Fibroblast of pulmonary artery (primary cell): ENCODE measurements around the gene ITCH.
"Not testable (repeated sequence)": the region's sequence is repeated elsewhere in the genome, so short reads cannot be mapped to it uniquely, and the experiment has no call there.

Experiments
- DNase-seq: peaks from one replicate; pipeline ENCODE4 v3.0.0-alpha.2; 2010; ENCODE audit warnings: low read depth
- H3K4me3 ChIP-seq: replicated peaks from 2 replicates; pipeline ENCODE4 v1.5.1; 2011; ENCODE audit warnings: low read depth, mild to moderate bottlenecking, control low read depth, low read length, moderate library complexity
- CTCF ChIP-seq: IDR thresholded peaks from 2 replicates; pipeline ENCODE4 v1.5.1; 2011; ENCODE audit warnings: mild to moderate bottlenecking, control low read depth, low read length, inconsistent platforms; ENCODE audit errors: missing control alignments

Gene ITCH

GRCh38 chr20:34491932-34492509 is 128.9 kb downstream of the ITCH start:
- H3K4me3 ChIP-seq: no peak overlapping the region
- DNase-seq: no peak
- no peak for TF ChIP-seq CTCF

DNA sequence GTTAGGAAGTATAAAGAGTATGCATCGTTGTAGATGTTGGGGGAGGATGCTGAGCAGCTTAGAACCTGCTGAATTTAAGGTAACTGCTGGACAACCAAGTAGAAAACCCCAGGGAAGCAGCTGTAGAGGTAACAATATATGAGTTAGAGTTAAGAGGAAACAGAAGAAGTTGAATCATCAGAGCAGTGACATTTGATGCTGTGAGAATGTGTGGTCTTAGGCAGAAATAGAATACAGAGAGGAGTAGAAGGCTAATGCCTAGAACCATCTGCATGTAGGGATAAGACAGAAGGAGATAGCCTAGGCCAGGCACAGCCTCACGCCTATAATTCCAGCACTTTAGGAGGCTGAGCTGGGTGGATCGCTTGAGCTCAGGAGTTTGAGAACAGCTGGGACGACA is 130.6 kb downstream of the ITCH start:
- no peak for DNase-seq
- TF ChIP-seq CTCF: no peak
- H3K4me3 ChIP-seq: no peak overlapping the region

- TF ChIP-seq CTCF: no peak
- H3K4me3 ChIP-seq: no peak overlapping the region
- DNase-seq: no peak
Observed at GRCh38 chr20:34495307-34495706, 132.2 kb downstream of the ITCH start.

- no peak for DNase-seq
- no peak for TF ChIP-seq CTCF
- no peak overlapping the region for H3K4me3 ChIP-seq
Observed at GRCh38 chr20:34495916-34496315, 132.8 kb downstream of the ITCH start.

GRCh38 chr20:34497596-34497995 is 134.5 kb downstream of the ITCH start:
- not testable (repeated sequence) for DNase-seq, H3K4me3 ChIP-seq

DNA sequence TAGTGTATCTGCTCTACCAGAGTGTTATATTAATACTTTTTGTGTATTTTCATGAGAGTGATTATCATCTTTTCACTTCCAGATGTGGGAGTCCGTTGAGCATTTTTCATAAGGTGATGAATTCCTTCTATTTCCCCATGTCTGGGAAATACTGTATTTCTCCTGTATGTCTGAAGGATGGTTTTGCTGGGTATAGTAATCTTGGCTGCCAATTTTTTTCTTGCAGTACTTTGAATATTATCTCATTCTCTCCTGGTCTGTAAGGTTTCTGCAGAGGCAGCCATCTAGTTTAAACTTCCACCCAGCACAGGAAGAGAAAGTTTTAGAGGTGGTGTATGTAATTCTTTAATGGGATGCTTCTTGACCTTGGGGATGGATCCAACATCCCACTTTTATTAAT is 137.8 kb downstream of the ITCH start:
- H3K4me3 ChIP-seq: no peak overlapping the region
- no peak for DNase-seq
- no peak for TF ChIP-seq CTCF

- no peak overlapping the region for H3K4me3 ChIP-seq
- TF ChIP-seq CTCF: no peak
- DNase-seq: no peak
Observed at GRCh38 chr20:34506480-34506879, 143.4 kb downstream of the ITCH start.
